HEK293 (cell line): ENCODE measurements around the gene VPS50.
"Not testable (repeated sequence)": the region's sequence is repeated elsewhere in the genome, so short reads cannot be mapped to it uniquely, and the experiment has no call there.

Experiments used
- CTCF ChIA-PET: fragments of 350-600 bp; formaldehyde crosslinking; extraction: SDS; loops from one replicate; lab custom pipeline; 2021; ENCODE audit warnings: antibody characterized with exemption; lab: Yijun Ruan, JAX
- POLR2A ChIA-PET: fragments of 300-600 bp; formaldehyde crosslinking; extraction: SDS; loops from one replicate; lab custom pipeline; 2020; ENCODE audit warnings: antibody characterized with exemption, inconsistent platforms; lab: Yijun Ruan, JAX
- H3K27ac ChIP-seq: fragments of 200-500 bp; sonication (Bioruptor generic); 2 replicates; pipeline ENCODE4 v1.5.1; 2014; ENCODE audit warnings: low read depth, low read length, control low read depth, inconsistent platforms; ENCODE audit errors: extremely low read depth
- H3K36me3 ChIP-seq, 2 experiments: fragments of 200-500 bp in 1 of 2; sonication (Bioruptor generic) in 1 of 2; 1 replicate in 1 of 2; 2 replicates in 1 of 2; pipeline ENCODE4 v1.5.1; 2014 to 2017; ENCODE audit warnings: inconsistent platforms in 2 of 2, low read length in 2 of 2; ENCODE audit not compliant: control insufficient read depth in 2 of 2, insufficient read depth in 1 of 2
- H3K4me1 ChIP-seq: fragments of 200-500 bp; sonication (Bioruptor generic); 2 replicates; pipeline ENCODE4 v1.5.1; 2014; ENCODE audit warnings: mild to moderate bottlenecking, low read length, inconsistent platforms; ENCODE audit not compliant: control insufficient read depth, insufficient read depth
- H3K4me3 ChIP-seq: 2 replicates; pipeline ENCODE4 v1.5.1; 2011; ENCODE audit warnings: low read depth, mild to moderate bottlenecking, control low read depth, low read length, moderate library complexity
- H3K9me3 ChIP-seq: fragments of 200-500 bp; sonication (Bioruptor generic); 2 replicates; pipeline ENCODE4 v1.5.1; 2014; ENCODE audit warnings: low read depth, low read length, inconsistent platforms; ENCODE audit not compliant: control insufficient read depth, insufficient read depth
- ATF2 ChIP-seq: fragments of 450-650 bp; formaldehyde crosslinking; IDR thresholded peaks from 2 replicates; pipeline ENCODE4 v1.5.1; 2016; ENCODE audit warnings: missing biosample characterization, missing genetic modification characterization, low read depth
- GLI2 ChIP-seq: fragments of 450-650 bp; formaldehyde crosslinking; IDR thresholded peaks from 2 replicates; pipeline ENCODE4; 2017; ENCODE audit warnings: missing biosample characterization, missing genetic modification characterization, low read depth, borderline replicate concordance
- IKZF3 ChIP-seq: fragments of 450-650 bp; IDR thresholded peaks from 2 replicates; pipeline ENCODE4 v1.5.0; 2018; ENCODE audit warnings: missing biosample characterization, mild to moderate bottlenecking, missing genetic modification characterization, moderate library complexity
- KLF9 ChIP-seq: fragments of 450-650 bp; formaldehyde crosslinking; IDR thresholded peaks from 2 replicates; pipeline ENCODE4 v1.5.1; 2016; ENCODE audit warnings: missing biosample characterization, missing genetic modification characterization, low read depth
- TRIM28 ChIP-seq: IDR thresholded peaks from 2 replicates; pipeline ENCODE4 v1.6.1; 2011; ENCODE audit warnings: low read length, control low read depth, borderline replicate concordance
- ZBTB10 ChIP-seq: fragments of 450-650 bp; formaldehyde crosslinking; IDR thresholded peaks from 2 replicates; pipeline ENCODE4 v1.5.1; 2016; ENCODE audit warnings: missing biosample characterization, missing genetic modification characterization
- ZBTB17 ChIP-seq: fragments of 450-650 bp; formaldehyde crosslinking; IDR thresholded peaks from 2 replicates; pipeline ENCODE4 v1.5.1; 2016; ENCODE audit warnings: missing biosample characterization, missing genetic modification characterization
- ZNF146 ChIP-seq: fragments of 450-650 bp; formaldehyde crosslinking; IDR thresholded peaks from 2 replicates; pipeline ENCODE4 v1.5.1; 2016; ENCODE audit warnings: missing biosample characterization, missing genetic modification characterization
- ZNF157 ChIP-seq: fragments of 450-650 bp; formaldehyde crosslinking; IDR thresholded peaks from 2 replicates; pipeline ENCODE4 v1.5.1; 2016; ENCODE audit warnings: missing biosample characterization, missing genetic modification characterization
- ZNF37A ChIP-seq: fragments of 450-650 bp; IDR thresholded peaks from 2 replicates; pipeline ENCODE4 v1.5.1; 2018; ENCODE audit warnings: missing biosample characterization, missing genetic modification characterization
- ZNF501 ChIP-seq: fragments of 450-650 bp; formaldehyde crosslinking; IDR thresholded peaks from 2 replicates; pipeline ENCODE4 v1.5.1; 2016; ENCODE audit warnings: missing biosample characterization, missing genetic modification characterization
- ZNF580 ChIP-seq: fragments of 450-650 bp; formaldehyde crosslinking; IDR thresholded peaks from 2 replicates; pipeline ENCODE4 v1.5.1; 2016; ENCODE audit warnings: missing biosample characterization, missing genetic modification characterization
- ZNF596 ChIP-seq: fragments of 450-650 bp; IDR thresholded peaks from 2 replicates; pipeline ENCODE4 v1.5.0; 2018; ENCODE audit warnings: missing biosample characterization, mild to moderate bottlenecking, missing genetic modification characterization, moderate library complexity
- ZNF610 ChIP-seq: fragments of 450-650 bp; formaldehyde crosslinking; IDR thresholded peaks from 2 replicates; pipeline ENCODE4 v1.5.1; 2016; ENCODE audit warnings: missing biosample characterization, missing genetic modification characterization, borderline replicate concordance
- ZNF626 ChIP-seq: fragments of 450-650 bp; sonication (Bioruptor Pico); formaldehyde crosslinking; IDR thresholded peaks from 2 replicates; pipeline ENCODE4 v1.5.1; 2018; ENCODE audit warnings: missing biosample characterization, missing genetic modification characterization, inconsistent platforms
- ZNF785 ChIP-seq: fragments of 450-650 bp; formaldehyde crosslinking; IDR thresholded peaks from 2 replicates; pipeline ENCODE4 v1.5.1; 2016; ENCODE audit warnings: missing biosample characterization, missing genetic modification characterization
- TF ChIP-seq, protein P1 (sequence below): fragments of 450-650 bp; formaldehyde crosslinking; IDR thresholded peaks from 2 replicates; pipeline ENCODE4 v1.5.0; 2017; ENCODE audit warnings: missing biosample characterization, missing genetic modification characterization, borderline replicate concordance
- TF ChIP-seq, protein P2 (sequence below): fragments of 450-650 bp; formaldehyde crosslinking; IDR thresholded peaks from 2 replicates; pipeline ENCODE4 v1.5.1; 2017; ENCODE audit warnings: missing biosample characterization, missing genetic modification characterization
- TF ChIP-seq, protein P3 (sequence below): fragments of 450-650 bp; formaldehyde crosslinking; IDR thresholded peaks from 2 replicates; pipeline ENCODE4 v1.5.1; 2016; ENCODE audit warnings: missing biosample characterization, missing genetic modification characterization
- TF ChIP-seq, protein P4 (sequence below): fragments of 450-650 bp; formaldehyde crosslinking; IDR thresholded peaks from 2 replicates; pipeline ENCODE4 v1.5.1; 2016; ENCODE audit warnings: missing biosample characterization, missing genetic modification characterization

VPS50 gene

DNA sequence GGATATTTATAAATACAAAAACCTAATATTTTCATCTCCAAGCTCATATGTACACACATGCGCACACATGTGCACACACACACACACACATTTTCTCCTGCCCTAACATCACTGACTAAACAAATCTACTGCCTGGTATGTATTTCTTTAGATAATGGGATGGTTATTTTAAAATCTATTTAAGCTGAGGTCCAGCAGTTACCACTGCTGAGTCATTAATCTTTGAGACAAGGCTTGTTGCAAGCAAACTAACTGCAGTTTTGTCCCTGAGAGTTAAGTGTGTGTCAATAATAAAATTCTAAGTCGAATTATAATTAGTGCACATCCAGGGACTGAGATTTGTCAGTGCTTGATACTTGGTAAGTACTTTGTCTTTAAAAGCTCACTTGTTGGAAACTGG is 135.1 kb downstream of the VPS50 start (continued):
- TF ChIP-seq, protein P1, sequence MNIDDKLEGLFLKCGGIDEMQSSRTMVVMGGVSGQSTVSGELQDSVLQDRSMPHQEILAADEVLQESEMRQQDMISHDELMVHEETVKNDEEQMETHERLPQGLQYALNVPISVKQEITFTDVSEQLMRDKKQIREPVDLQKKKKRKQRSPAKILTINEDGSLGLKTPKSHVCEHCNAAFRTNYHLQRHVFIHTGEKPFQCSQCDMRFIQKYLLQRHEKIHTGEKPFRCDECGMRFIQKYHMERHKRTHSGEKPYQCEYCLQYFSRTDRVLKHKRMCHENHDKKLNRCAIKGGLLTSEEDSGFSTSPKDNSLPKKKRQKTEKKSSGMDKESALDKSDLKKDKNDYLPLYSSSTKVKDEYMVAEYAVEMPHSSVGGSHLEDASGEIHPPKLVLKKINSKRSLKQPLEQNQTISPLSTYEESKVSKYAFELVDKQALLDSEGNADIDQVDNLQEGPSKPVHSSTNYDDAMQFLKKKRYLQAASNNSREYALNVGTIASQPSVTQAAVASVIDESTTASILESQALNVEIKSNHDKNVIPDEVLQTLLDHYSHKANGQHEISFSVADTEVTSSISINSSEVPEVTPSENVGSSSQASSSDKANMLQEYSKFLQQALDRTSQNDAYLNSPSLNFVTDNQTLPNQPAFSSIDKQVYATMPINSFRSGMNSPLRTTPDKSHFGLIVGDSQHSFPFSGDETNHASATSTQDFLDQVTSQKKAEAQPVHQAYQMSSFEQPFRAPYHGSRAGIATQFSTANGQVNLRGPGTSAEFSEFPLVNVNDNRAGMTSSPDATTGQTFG (tag by site-specific recombination) = no peak
- TF ChIP-seq ZBTB17 (tag by site-specific recombination) (no peak), IKZF3 (tag by site-specific recombination) (no peak), ZNF501 (tag by site-specific recombination) (no peak), KLF9 (no peak), ZNF596 (tag by site-specific recombination) (no peak), ZBTB10 (no peak), ZNF157 (tag by site-specific recombination) (no peak)
- TF ChIP-seq, protein P2, sequence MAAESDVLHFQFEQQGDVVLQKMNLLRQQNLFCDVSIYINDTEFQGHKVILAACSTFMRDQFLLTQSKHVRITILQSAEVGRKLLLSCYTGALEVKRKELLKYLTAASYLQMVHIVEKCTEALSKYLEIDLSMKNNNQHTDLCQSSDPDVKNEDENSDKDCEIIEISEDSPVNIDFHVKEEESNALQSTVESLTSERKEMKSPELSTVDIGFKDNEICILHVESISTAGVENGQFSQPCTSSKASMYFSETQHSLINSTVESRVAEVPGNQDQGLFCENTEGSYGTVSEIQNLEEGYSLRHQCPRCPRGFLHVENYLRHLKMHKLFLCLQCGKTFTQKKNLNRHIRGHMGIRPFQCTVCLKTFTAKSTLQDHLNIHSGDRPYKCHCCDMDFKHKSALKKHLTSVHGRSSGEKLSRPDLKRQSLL (tag by site-specific recombination) = no peak
- TF ChIP-seq, protein P3, sequence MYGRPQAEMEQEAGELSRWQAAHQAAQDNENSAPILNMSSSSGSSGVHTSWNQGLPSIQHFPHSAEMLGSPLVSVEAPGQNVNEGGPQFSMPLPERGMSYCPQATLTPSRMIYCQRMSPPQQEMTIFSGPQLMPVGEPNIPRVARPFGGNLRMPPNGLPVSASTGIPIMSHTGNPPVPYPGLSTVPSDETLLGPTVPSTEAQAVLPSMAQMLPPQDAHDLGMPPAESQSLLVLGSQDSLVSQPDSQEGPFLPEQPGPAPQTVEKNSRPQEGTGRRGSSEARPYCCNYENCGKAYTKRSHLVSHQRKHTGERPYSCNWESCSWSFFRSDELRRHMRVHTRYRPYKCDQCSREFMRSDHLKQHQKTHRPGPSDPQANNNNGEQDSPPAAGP (tag by site-specific recombination) = no peak
- TF ChIP-seq, protein P4, sequence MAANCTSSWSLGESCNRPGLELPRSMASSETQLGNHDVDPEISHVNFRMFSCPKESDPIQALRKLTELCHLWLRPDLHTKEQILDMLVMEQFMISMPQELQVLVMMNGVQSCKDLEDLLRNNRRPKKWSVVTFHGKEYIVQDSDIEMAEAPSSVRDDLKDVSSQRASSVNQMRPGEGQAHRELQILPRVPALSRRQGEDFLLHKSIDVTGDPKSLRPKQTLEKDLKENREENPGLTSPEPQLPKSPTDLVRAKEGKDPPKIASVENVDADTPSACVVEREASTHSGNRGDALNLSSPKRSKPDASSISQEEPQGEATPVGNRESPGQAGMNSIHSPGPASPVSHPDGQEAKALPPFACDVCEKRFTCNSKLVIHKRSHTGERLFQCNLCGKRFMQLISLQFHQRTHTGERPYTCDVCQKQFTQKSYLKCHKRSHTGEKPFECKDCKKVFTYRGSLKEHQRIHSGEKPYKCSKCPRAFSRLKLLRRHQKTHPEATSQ = no peak

DNA sequence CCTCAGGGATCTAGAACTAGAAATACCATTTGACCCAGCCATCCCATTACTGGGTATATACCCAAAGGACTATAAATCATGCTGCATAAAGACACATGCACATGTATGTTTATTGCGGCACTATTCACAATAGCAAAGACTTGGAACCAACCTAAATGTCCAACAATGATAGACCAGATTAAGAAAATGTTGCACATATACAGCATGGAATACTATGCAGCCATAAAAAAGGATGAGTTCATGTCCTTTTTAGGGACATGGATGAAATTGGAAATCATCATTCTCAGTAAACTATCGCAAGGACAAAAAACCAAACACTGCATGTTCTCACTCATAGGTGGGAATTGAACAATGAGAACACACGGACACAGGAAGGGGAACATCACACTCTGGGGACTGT is 138.8 kb downstream of the VPS50 start:
- H3K4me1 ChIP-seq, H3K4me3 ChIP-seq, H3K9me3 ChIP-seq, POLR2A ChIA-PET, H3K27ac ChIP-seq, H3K36me3 ChIP-seq, CTCF ChIA-PET: not testable (repeated sequence)
- peak; percentile 90 for TF ChIP-seq ZNF146 (tag by site-specific recombination)
- TF ChIP-seq ZNF580 = peak; percentile 35; the same call in 1 of the 2 replicates

DNA sequence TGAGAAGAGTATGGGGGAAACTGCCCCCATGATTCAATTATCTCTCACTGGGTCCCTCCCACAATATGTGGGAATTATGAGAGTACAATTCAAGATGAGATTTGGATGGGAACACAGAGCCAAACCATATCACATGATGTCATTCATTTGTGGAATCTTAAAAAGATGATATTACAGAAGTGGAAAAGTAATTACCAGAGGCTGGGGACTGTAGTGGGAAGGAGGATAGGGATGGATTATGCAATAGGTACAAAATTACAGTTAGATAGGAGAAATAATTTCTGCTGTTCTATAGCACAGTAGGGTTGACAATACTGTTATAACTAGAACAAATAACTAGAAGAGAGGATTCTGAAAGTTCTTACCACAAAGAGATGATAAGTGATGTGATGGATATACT is 141.4 kb downstream of the VPS50 start:
- TF ChIP-seq ATF2 (tag by site-specific recombination) = peak; percentile 68; the same call in 1 of the 2 replicates
- no peak for TF ChIP-seq ZNF610 (tag by site-specific recombination)
- TF ChIP-seq ZNF785 = no peak
- TF ChIP-seq GLI2 = no peak
- no peak for TF ChIP-seq ZNF37A (tag by site-specific recombination)
- no peak for TF ChIP-seq ZBTB17 (tag by site-specific recombination)
- TF ChIP-seq TRIM28 = no peak
- TF ChIP-seq ZNF626 (tag by site-specific recombination) = no peak
- Histone ChIP-seq H3K36me3 (no peaks in the 10 kb centered on the region), H3K27ac (no peak overlapping the region), H3K4me3 (no peak overlapping the region), H3K4me1 (no peaks in the 10 kb centered on the region), H3K9me3 (no peaks in the 10 kb centered on the region)
- POLR2A ChIA-PET = no interaction called here
- CTCF ChIA-PET = no interaction called here
